BJ (cell line): ENCODE data around the gene ECD. TPM values are rescaled to one million over a fixed set of nuclear protein-coding genes. Genes with fewer than 3 reads are reported as not detected.
A peak's percentile ranks its signal among the peaks of the same experiment; 100 is the strongest.

Experiments used
- CTCF ChIA-PET: fragments of 350-600 bp; formaldehyde crosslinking; extraction: SDS; loops from one replicate; lab custom pipeline; 2021; ENCODE audit warnings: antibody characterized with exemption, inconsistent platforms; lab: Yijun Ruan, JAX
- POLR2A ChIA-PET: fragments of 300-600 bp; sonication (Branson Sonifier 250); formaldehyde crosslinking; extraction: SDS; loops from one replicate; lab custom pipeline; 2021; ENCODE audit warnings: antibody characterized with exemption; lab: Charles Lee
- DNase-seq: peaks from one replicate; pipeline ENCODE4 v3.0.0-alpha.2; 2011; ENCODE audit warnings: low read depth
- H3K27me3 ChIP-seq: 2 replicates; pipeline ENCODE4 v1.6.0; 2011; ENCODE audit warnings: low read length; ENCODE audit not compliant: control insufficient read depth, insufficient read depth
- H3K36me3 ChIP-seq: 2 replicates; pipeline ENCODE4 v1.5.1; 2011; ENCODE audit warnings: low read length; ENCODE audit not compliant: control insufficient read depth, insufficient read depth
- H3K4me3 ChIP-seq: 2 replicates; pipeline ENCODE4 v1.5.1; 2011; ENCODE audit warnings: low read depth, mild to moderate bottlenecking, control low read depth, low read length
- CTCF ChIP-seq: IDR thresholded peaks from 2 replicates; pipeline ENCODE4 v1.5.1; 2011; ENCODE audit warnings: low read depth, mild to moderate bottlenecking, control low read depth, inconsistent platforms, low read length, moderate library complexity; ENCODE audit not compliant: insufficient read depth
- polyA plus RNA-seq: library from polyadenylated mRNA; depleted of rRNA; stranded (reverse); fragments of >200 nt; gene quantifications from 2 replicates; pipeline ENCODE4 v1.2.3, GENCODE V29; 2011

Gene ECD
- polyA plus RNA-seq, 1 experiment = 25.4 TPM

- Histone ChIP-seq H3K27me3 (no peaks in the 10 kb centered on the region), H3K4me3 (no peak overlapping the region), H3K36me3 (peaks cover 5% of the 10 kb centered on the region; the same call in 1 of the 2 replicates)
- DNase-seq = no peak
- no peak for TF ChIP-seq CTCF
- CTCF ChIA-PET = interaction anchor here (1.1 kb wide), 1 partner anchor 8 kb away, joined by 4 read pairs; no protein-coding TSS in a partner anchor
- POLR2A ChIA-PET = no interaction called here
These were observed 4.7 kb downstream of the ECD start for GRCh38 chr10:73163096-73163495.

- H3K36me3 ChIP-seq = peaks cover 5% of the 10 kb centered on the region; the same call in 1 of the 2 replicates
- no peak for TF ChIP-seq CTCF
- ChIA-PET CTCF (interaction anchor here (1.1 kb wide), 1 partner anchor 15 kb away, joined by 3 read pairs; no protein-coding TSS in a partner anchor), POLR2A (no interaction called here)
- no peak overlapping the region for H3K4me3 ChIP-seq
- DNase-seq = no peak
- no peaks in the 10 kb centered on the region for H3K27me3 ChIP-seq
These were observed 6.1 kb downstream of the ECD start for GRCh38 chr10:73161662-73162061.

GRCh38 chr10:73161079-73161478 lies 6.7 kb downstream of the ECD start:
- POLR2A ChIA-PET = interaction anchor here (0.6 kb wide), 1 partner anchor 332 kb away, joined by 3 read pairs; no protein-coding TSS in a partner anchor
- no peak for TF ChIP-seq CTCF
- CTCF ChIA-PET = interaction anchor here (1.1 kb wide), 2 partner anchors 14 to 84 kb away, joined by 3 read pairs; no protein-coding TSS in a partner anchor
- H3K36me3 ChIP-seq = peaks cover 5% of the 10 kb centered on the region; the same call in 1 of the 2 replicates
- H3K4me3 ChIP-seq = no peak overlapping the region
- no peak for DNase-seq
- no peaks in the 10 kb centered on the region for H3K27me3 ChIP-seq

- Histone ChIP-seq H3K4me3 (no peak overlapping the region), H3K27me3 (no peaks in the 10 kb centered on the region), H3K36me3 (peaks cover 6% of the 10 kb centered on the region; the same call in 1 of the 2 replicates)
- TF ChIP-seq CTCF = peak; percentile 73
- CTCF ChIA-PET = interaction anchor here (0.6 to 2.4 kb wide), 11 partner anchors 9 to 385 kb away, joined by 3 to 17 read pairs (median 5); partner anchors contain the start of genes ECD, FAM149B1 and P4HA1
- POLR2A ChIA-PET = no interaction called here
- no peak for DNase-seq
These were observed 8.7 kb downstream of the ECD start for GRCh38 chr10:73159038-73159648.

GRCh38 chr10:73156054-73156453 lies 11.8 kb downstream of the ECD start:
- Histone ChIP-seq H3K4me3 (no peak overlapping the region), H3K27me3 (no peaks in the 10 kb centered on the region), H3K36me3 (peaks cover 5% of the 10 kb centered on the region)
- DNase-seq = no peak
- POLR2A ChIA-PET = no interaction called here
- no peak for TF ChIP-seq CTCF
- CTCF ChIA-PET = interaction anchor here (2.1 kb wide), 1 partner anchor 79 kb away, joined by 4 read pairs; no protein-coding TSS in a partner anchor
